Measurements from ENCODE around the gene TXNRD1. TPM values are rescaled to one million over a fixed set of nuclear protein-coding genes. Genes with fewer than 3 reads are reported as not detected.
"Not testable (repeated sequence)": the region's sequence is repeated elsewhere in the genome, so short reads cannot be mapped to it uniquely, and the experiment has no call there.

Gene TXNRD1
- total RNA-seq, 1 experiment from 2014 or later, result 327 TPM

DNA sequence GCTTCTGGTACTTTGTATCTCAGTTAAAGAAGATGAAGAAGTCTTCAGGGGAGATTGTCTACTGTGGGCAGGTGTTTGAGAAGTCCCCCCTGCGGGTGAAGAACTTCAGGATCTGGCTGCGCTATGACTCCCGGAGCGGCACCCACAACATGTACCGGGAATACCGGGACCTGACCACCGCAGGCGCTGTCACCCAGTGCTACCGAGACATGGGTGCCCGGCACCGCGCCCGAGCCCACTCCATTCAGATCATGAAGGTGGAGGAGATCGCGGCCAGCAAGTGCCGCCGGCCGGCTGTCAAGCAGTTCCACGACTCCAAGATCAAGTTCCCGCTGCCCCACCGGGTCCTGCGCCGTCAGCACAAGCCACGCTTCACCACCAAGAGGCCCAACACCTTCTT, 49.9 kb downstream of the TXNRD1 start:
- H3K4me2 ChIP-seq (ENCODE audit: low read length); H3K4me3 ChIP-seq (replicated peaks in 1 of 2; ENCODE audit: low read depth in 1 of 2, low read length in 2 of 2); POLR2A ChIA-PET; intact Hi-C loops (cut with micrococcal nuclease); H4K20me1 ChIP-seq (ENCODE audit: insufficient read depth); H2AFZ ChIP-seq (ENCODE audit: low read depth, low read length, poor library complexity, severe bottlenecking); H3K27me3 ChIP-seq (ENCODE audit: insufficient read depth, low read length); H3K79me2 ChIP-seq (ENCODE audit: insufficient read depth, low read length); DNase-seq (ENCODE audit: low read depth, low spot score); H3K36me3 ChIP-seq (ENCODE audit: control insufficient read depth in 1 of 2, insufficient read depth in 2 of 2, low read length in 2 of 2); H3K9me2 ChIP-seq (ENCODE audit: insufficient read depth); CTCF ChIA-PET; H3K9me3 ChIP-seq (ENCODE audit: control insufficient read depth in 1 of 2, insufficient read depth in 1 of 2, low read depth in 1 of 2, low read length in 2 of 2); H3K9ac ChIP-seq (ENCODE audit: low read length); ATAC-seq; H3K27ac ChIP-seq (ENCODE audit: low read depth, low read length); RAD21 ChIA-PET (ENCODE audit: low non-redundant PET in 1 of 2, low total read pairs in 2 of 2, uncharacterized antibody in 2 of 2, unreplicated experiment in 2 of 2): not testable (repeated sequence)
- TSS peak; percentile 48 for BruUV-seq (replicated peaks)
- peaks cover 0 to 14% of the 10 kb centered on the region in 2 experiments; a peak in 1 of 4 replicates for H3K4me1 ChIP-seq (ENCODE audit: control insufficient read depth in 1 of 2, insufficient read depth in 2 of 2, low read length in 2 of 2)

DNA sequence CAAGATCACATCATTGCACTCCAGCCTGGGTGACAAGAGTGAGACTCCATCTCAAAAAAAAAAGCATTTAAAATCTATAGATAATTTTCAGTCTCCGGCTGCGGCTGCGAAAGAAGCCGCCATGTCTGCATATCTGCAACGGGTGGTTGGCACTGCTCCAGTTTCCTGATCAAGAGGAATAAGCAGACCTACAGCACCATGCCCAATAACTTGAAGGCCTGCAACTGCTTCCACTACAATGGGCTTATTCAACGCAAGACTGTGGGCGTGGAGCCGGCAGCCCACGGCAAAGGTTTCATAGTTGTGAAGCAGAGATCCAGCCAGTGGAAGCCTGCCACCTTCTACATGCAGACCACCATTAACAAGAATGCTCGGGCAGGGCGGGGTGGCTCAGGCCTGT, 57.4 kb downstream of the TXNRD1 start:
- ChIA-PET POLR2A (no interaction called here), CTCF (no interaction called here), RAD21 (ENCODE audit: low non-redundant PET in 1 of 2, low total read pairs in 2 of 2, uncharacterized antibody in 2 of 2, unreplicated experiment in 2 of 2) (no interaction called here)
- Histone ChIP-seq H4K20me1 (ENCODE audit: insufficient read depth) (no peaks in the 10 kb centered on the region), H3K9ac (ENCODE audit: low read length) (no peak overlapping the region), H3K27ac (ENCODE audit: low read depth, low read length) (peak overlapping the region; percentile 37), H3K36me3 (ENCODE audit: control insufficient read depth in 1 of 2, insufficient read depth in 2 of 2, low read length in 2 of 2) (no peaks in the 10 kb centered on the region), H3K79me2 (ENCODE audit: insufficient read depth, low read length) (no peaks in the 10 kb centered on the region), H3K4me1 (ENCODE audit: control insufficient read depth in 1 of 2, insufficient read depth in 2 of 2, low read length in 2 of 2) (peaks cover 32 to 59% of the 10 kb centered on the region in 2 experiments), H3K27me3 (ENCODE audit: insufficient read depth, low read length) (no peaks in the 10 kb centered on the region), H3K4me3 (replicated peaks in 1 of 2; ENCODE audit: low read depth in 1 of 2, low read length in 2 of 2) (no peak overlapping the region), H3K9me2 (ENCODE audit: insufficient read depth) (no peaks in the 10 kb centered on the region), H2AFZ (ENCODE audit: low read depth, low read length, poor library complexity, severe bottlenecking) (no peak overlapping the region), H3K9me3 (ENCODE audit: control insufficient read depth in 1 of 2, insufficient read depth in 1 of 2, low read depth in 1 of 2, low read length in 2 of 2) (no peaks in the 10 kb centered on the region), H3K4me2 (ENCODE audit: low read length) (peak overlapping the region; percentile 52)
- ATAC-seq (no peak), DNase-seq (ENCODE audit: low read depth, low spot score) (no peak)
- BruUV-seq (replicated peaks), result no TSS peak
- intact Hi-C loops (cut with micrococcal nuclease), result no loop called here
- no peak for TF ChIP-seq ZNF274 (IDR thresholded peaks at IDR 0.05; ENCODE audit: low read depth, low read length)
- no peak for TF ChIP-seq CBX3 (IDR thresholded peaks at IDR 0.05; ENCODE audit: low read depth)
- TF ChIP-seq EGR1 (IDR thresholded peaks at IDR 0.05; ENCODE audit: low read depth), result no peak
- no peak for TF ChIP-seq JUND (IDR thresholded peaks at IDR 0.05)
- TF ChIP-seq SIN3A (IDR thresholded peaks at IDR 0.05; ENCODE audit: low read depth), result no peak
- no peak for TF ChIP-seq ZFX (IDR thresholded peaks at IDR 0.05)
- TF ChIP-seq POLR2A (IDR thresholded peaks at IDR 0.05; ENCODE audit: borderline replicate concordance, extremely low read depth, insufficient read depth, insufficient read length), result no peak
- TF ChIP-seq ZBTB33 (IDR thresholded peaks at IDR 0.05; ENCODE audit: extremely low read depth, insufficient replicate concordance, low read length), result no peak
- TF ChIP-seq TCF7L2 (IDR thresholded peaks at IDR 0.05; ENCODE audit: borderline replicate concordance, extremely low read depth, insufficient read depth, insufficient read length), result no peak
